ENCODE data around the gene TBC1D9. TPM values are rescaled to one million over a fixed set of nuclear protein-coding genes. Genes with fewer than 3 reads are reported as not detected.

TBC1D9 gene
- total and polyA plus RNA-seq, 10 of the 15 experiments (the other 5 are each of a cell fraction or from before 2014, with no cell fraction given), result 0.87 to 14.9 (median 7.1) TPM

Small RNAs within 50 kb of the gene (small RNA-seq; reads per million reads assigned to genes)
- gene AC108019.1, result not detected
- not detected for gene RF00019
- not detected for gene RN7SL152P
- not detected for gene RNY1P14

Other genes starting within 250 kb of the TBC1D9 start
- 9.8 and 15.0 TPM in 2 replicates for gene ELMOD2, start 232.2 kb downstream of the TBC1D9 start, total RNA-seq (2014; rRNA removed)
- gene ELMOD2, start 232.2 kb downstream of the TBC1D9 start, total RNA-seq (2014; rRNA removed; fragmentation: Illumina TruSeq; extraction: Trizol), result 16.6 and 17.7 TPM in 2 replicates
- gene ELMOD2, start 232.2 kb downstream of the TBC1D9 start, total RNA-seq (2021), result 14.4 and 15.0 TPM in 2 replicates
- 13.8 and 26.9 TPM in 2 replicates for gene ELMOD2, start 232.2 kb downstream of the TBC1D9 start, polyA plus RNA-seq (2011; rRNA removed)
- gene ELMOD2, start 232.2 kb downstream of the TBC1D9 start, polyA plus RNA-seq (2014; fragmentation: Illumina TruSeq; extraction: Trizol), result 11.7 and 13.9 TPM in 2 replicates
- gene ELMOD2, start 232.2 kb downstream of the TBC1D9 start, polyA plus RNA-seq (2014; fragmentation: Nextera tagmentation; extraction: Ambion mirVana), result 1 to 10 TPM; 6.5 to 7.9 TPM
- 10.4 and 12.4 TPM in 2 replicates for gene ELMOD2, start 232.2 kb downstream of the TBC1D9 start, polyA plus RNA-seq (2014; rRNA removed)
- gene ELMOD2, start 232.2 kb downstream of the TBC1D9 start, polyA plus RNA-seq (2016; fragmentation: Nextera tagmentation; extraction: Ambion mirVana), result 10 to 100 TPM; 16.2 to 16.7 TPM
- not detected in 2 replicates for gene UCP1, start 187.4 kb downstream of the TBC1D9 start, total RNA-seq (2014; rRNA removed)
- not detected in 2 replicates for gene UCP1, start 187.4 kb downstream of the TBC1D9 start, total RNA-seq (2014; rRNA removed; fragmentation: Illumina TruSeq; extraction: Trizol)
- not detected in 2 replicates for gene UCP1, start 187.4 kb downstream of the TBC1D9 start, total RNA-seq (2021)
- not detected in 2 replicates for gene UCP1, start 187.4 kb downstream of the TBC1D9 start, polyA plus RNA-seq (2011; rRNA removed)
- gene UCP1, start 187.4 kb downstream of the TBC1D9 start, polyA plus RNA-seq (2014; fragmentation: Illumina TruSeq; extraction: Trizol), result not detected in 2 replicates
- gene UCP1, start 187.4 kb downstream of the TBC1D9 start, polyA plus RNA-seq (2014; fragmentation: Nextera tagmentation; extraction: Ambion mirVana), result not detected
- not detected in 2 replicates for gene UCP1, start 187.4 kb downstream of the TBC1D9 start, polyA plus RNA-seq (2014; rRNA removed)
- gene UCP1, start 187.4 kb downstream of the TBC1D9 start, polyA plus RNA-seq (2016; fragmentation: Nextera tagmentation; extraction: Ambion mirVana), result not detected